RWPE2 (cell line): Measurements from ENCODE around the gene HSPD1.
A peak's percentile ranks its signal among the peaks of the same experiment; 100 is the strongest.

Experiments used
- ATAC-seq: fragments of 200-7000 bp; cut with Tn5 transposase; 3 replicates; pipeline ENCODE4 v1.9.1; 2021; ENCODE audit warnings: low read depth
- DNase-seq: peaks from one replicate; pipeline ENCODE4 v3.0.0-alpha.2; 2020; ENCODE audit warnings: low spot score
- H3K27ac ChIP-seq: fragments of 450-650 bp; 2 replicates; pipeline ENCODE4 v1.5.1; 2017; ENCODE audit warnings: mild to moderate bottlenecking; ENCODE audit not compliant: poor library complexity, severe bottlenecking
- H3K27me3 ChIP-seq: fragments of 250-450 bp; sonication (Bioruptor Pico); 2 replicates; pipeline ENCODE4 v1.5.1; 2021; ENCODE audit warnings: mild to moderate bottlenecking, moderate library complexity; ENCODE audit not compliant: insufficient read depth, poor library complexity, severe bottlenecking
- H3K36me3 ChIP-seq: fragments of 250-450 bp; sonication (Bioruptor Pico); 2 replicates; pipeline ENCODE4 v1.5.1; 2020; ENCODE audit warnings: low read depth, mild to moderate bottlenecking, moderate library complexity
- H3K4me1 ChIP-seq: fragments of 250-450 bp; sonication (Bioruptor Pico); 2 replicates; pipeline ENCODE4 v1.5.1; 2021; ENCODE audit warnings: mild to moderate bottlenecking, moderate library complexity; ENCODE audit not compliant: insufficient read depth, poor library complexity, severe bottlenecking
- H3K4me3 ChIP-seq: fragments of 250-450 bp; sonication (Bioruptor Pico); 2 replicates; pipeline ENCODE4 v1.5.1; 2021; ENCODE audit warnings: mild to moderate bottlenecking, moderate library complexity; ENCODE audit not compliant: severe bottlenecking
- H3K9me3 ChIP-seq: fragments of 250-450 bp; sonication (Bioruptor Pico); 2 replicates; pipeline ENCODE4 v1.5.1; 2021; ENCODE audit warnings: mild to moderate bottlenecking, moderate library complexity; ENCODE audit not compliant: severe bottlenecking
- CTCF ChIP-seq: fragments of 450-650 bp; IDR thresholded peaks from one replicate; pipeline ENCODE4 v1.5.1; 2017; ENCODE audit warnings: mild to moderate bottlenecking, moderate library complexity; ENCODE audit not compliant: poor library complexity, severe bottlenecking

The HSPD1 gene

GRCh38 chr2:197539734-197540133 lies 40.1 kb upstream of the HSPD1 start:
- no peak for DNase-seq
- no peak for TF ChIP-seq CTCF
- Histone ChIP-seq H3K4me3 (no peak overlapping the region), H3K27me3 (no peaks in the 10 kb centered on the region), H3K9me3 (no peaks in the 10 kb centered on the region), H3K36me3 (peaks cover 62% of the 10 kb centered on the region), H3K27ac (no peak overlapping the region), H3K4me1 (no peaks in the 10 kb centered on the region)
- no peak for ATAC-seq

- H3K27me3 ChIP-seq: no peaks in the 10 kb centered on the region
- H3K27ac ChIP-seq: no peak overlapping the region
- H3K9me3 ChIP-seq: no peaks in the 10 kb centered on the region
- no peak overlapping the region for H3K4me3 ChIP-seq
- ATAC-seq: no peak
- DNase-seq: no peak
- no peaks in the 10 kb centered on the region for H3K4me1 ChIP-seq
- H3K36me3 ChIP-seq: peaks cover 62% of the 10 kb centered on the region
- TF ChIP-seq CTCF: no peak
Measured at GRCh38 chr2:197538412-197538811, 38.8 kb upstream of the HSPD1 start.

- H3K4me3 ChIP-seq: peak overlapping the region; percentile 80
- ATAC-seq: no peak
Measured at GRCh38 chr2:197517150-197517549, 17.5 kb upstream of the HSPD1 start.

GRCh38 chr2:197516393-197516761 lies 16.7 kb upstream of the HSPD1 start:
- peak; percentile 40 for ATAC-seq
- H3K27me3 ChIP-seq: no peaks in the 10 kb centered on the region
- DNase-seq: no peak

More at GRCh38 chr2:197517150-197517549, 17.5 kb upstream of the HSPD1 start:
- Histone ChIP-seq H3K36me3 (peaks cover 14% of the 10 kb centered on the region), H3K9me3 (no peaks in the 10 kb centered on the region), H3K27ac (peak overlapping the region; percentile 71), H3K27me3 (no peaks in the 10 kb centered on the region), H3K4me1 (peaks cover 5% of the 10 kb centered on the region)
- no peak for TF ChIP-seq CTCF
- DNase-seq: no peak

More at GRCh38 chr2:197516393-197516761, 16.7 kb upstream of the HSPD1 start:
- Histone ChIP-seq H3K27ac (peak overlapping the region; percentile 71), H3K4me1 (peaks cover 5% of the 10 kb centered on the region), H3K9me3 (no peaks in the 10 kb centered on the region), H3K4me3 (peak overlapping the region; percentile 80), H3K36me3 (peaks cover 10% of the 10 kb centered on the region)
- TF ChIP-seq CTCF: no peak
